HG02678 (cell line): ENCODE measurements around the gene RBFA.
"Not testable (repeated sequence)": the region's sequence is repeated elsewhere in the genome, so short reads cannot be mapped to it uniquely, and the experiment has no call there.

Experiments used
- ATAC-seq: cut with Tn5 transposase; IDR thresholded peaks from one replicate; pipeline ENCODE4 v1.9.1; 2021; ENCODE audit warnings: mild to moderate bottlenecking, moderate library complexity; ENCODE audit not compliant: unreplicated experiment

Gene RBFA

DNA sequence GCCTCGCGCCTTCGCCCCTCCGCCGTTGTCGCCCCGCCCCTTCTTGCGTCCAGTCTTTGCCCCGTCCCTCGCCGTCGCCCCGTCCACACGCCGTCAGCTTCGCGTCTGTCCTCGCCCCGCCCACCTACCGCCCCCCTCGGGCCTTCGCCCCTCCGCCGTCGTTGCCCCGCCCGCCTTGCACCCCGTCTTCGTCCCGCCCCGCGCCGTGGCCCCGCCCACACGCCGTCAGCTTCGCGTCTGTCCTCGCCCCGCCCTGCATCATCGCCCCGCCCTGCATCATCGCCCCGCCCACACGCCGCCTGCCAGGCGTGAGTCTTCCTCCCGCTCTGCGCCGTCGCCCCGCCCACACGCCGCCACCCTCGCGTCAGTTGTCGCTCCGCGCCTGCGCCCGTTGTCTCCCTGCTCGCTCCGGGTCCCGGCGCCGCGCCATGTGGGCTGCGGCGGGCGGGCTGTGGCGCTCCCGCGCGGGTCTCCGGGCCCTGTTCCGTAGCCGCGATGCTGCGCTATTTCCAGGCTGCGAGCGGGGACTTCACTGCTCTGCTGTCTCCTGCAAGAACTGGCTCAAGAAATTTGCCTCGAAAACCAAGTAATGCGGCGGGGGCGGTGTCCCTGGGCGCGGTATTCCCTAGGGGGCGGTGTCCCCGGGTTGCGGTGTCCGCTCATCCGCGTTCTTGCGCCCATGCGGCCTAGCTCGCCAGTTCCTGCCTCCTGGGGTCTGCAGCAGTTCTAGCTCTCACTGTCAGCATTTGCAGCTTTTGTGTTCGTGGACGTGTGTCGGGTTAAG lies at the start of gene RBFA:
Gene RBFA, plus strand, starts transcription at position 367 of the 784 bp plus-strand sequence. Its CDS starts 62 bp downstream, at position 429.
- peak; percentile 69 for ATAC-seq

DNA sequence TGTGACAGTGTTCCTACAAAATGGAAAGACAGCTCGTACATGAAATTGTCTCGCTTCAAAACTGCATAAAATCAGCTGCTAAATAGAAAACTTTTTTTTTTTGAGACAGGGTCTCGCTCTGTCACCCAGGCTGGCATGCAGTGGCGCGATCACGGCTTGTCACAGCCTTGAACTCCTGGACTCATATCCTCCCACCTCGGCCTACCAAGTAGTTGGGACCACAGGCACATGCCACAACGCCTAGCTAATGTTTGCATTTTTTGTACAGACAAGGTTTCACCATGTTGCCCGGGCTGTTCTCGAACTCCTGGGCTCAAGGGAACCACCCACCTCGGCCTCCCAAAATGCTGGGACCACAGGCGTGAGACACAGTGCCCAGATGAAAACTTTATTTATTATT lies 49.1 kb upstream of the RBFA start:
- ATAC-seq, result no peak

GRCh38 chr18:79986726-79987125 lies 47.5 kb upstream of the RBFA start:
- no peak for ATAC-seq

DNA sequence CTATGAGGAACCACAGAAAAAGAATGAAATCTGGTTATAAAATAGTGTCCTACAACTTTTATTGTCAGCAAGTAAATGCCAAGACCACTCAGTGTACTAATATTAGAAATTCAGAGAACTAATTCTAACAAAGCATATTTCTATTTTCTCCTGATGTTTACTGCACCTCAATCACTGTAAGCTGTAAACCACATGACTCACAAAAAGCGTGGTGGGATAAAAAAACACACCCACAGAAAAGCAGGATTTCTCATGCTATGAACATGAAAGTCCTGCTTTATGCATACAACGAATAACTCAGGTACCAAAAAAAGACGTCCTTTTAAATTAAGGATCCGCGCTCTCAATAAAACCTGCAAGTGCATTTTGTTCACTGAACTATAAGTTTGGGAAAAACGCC lies 46.7 kb upstream of the RBFA start:
- ATAC-seq, result no peak

- ATAC-seq, result peak; percentile 54
Observed at GRCh38 chr18:79988071-79988450, 46.2 kb upstream of the RBFA start.

DNA sequence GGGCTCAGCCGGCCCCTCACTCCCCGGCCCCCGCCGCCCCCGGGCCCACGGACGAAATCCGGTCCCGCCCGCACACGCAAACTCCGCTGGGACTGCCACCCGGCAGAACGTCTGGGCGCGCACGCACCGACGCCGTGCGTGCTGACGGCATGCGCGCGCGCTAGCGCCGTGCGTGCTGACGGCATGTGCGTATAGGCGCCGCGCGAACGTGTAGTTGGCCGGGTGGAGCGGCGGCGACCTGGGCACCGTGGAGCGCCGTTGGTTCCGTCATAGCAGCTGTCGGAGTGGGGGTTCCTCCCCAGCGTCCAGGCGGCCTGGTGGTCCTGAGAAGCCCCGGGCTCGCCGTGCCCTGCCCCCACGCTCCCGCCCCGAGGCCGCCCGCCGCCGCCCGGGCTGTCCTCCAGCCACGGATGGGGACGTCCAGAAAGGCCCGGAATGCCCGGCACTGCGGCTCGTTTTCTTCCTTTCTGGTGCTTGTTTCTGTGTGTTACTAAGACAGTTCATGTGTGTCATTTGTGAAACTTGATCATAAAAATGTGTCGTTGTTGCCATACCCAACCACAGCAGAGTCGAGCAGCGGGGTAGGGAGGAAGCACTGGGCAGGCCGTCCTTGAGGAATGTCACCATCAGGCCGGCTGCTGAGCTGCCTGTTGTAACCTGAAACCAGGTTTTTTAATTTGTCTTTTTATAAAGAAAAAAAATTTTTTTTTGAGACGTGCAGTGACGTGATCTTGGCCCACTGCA lies 45.6 kb upstream of the RBFA start, which contains the start of gene TXNL4A:
Gene TXNL4A, minus strand, starts transcription at position 113 of the 744 bp plus-strand sequence. CDS start 171 bp downstream, outside the sequence.
- peak; percentile 97 for ATAC-seq

DNA sequence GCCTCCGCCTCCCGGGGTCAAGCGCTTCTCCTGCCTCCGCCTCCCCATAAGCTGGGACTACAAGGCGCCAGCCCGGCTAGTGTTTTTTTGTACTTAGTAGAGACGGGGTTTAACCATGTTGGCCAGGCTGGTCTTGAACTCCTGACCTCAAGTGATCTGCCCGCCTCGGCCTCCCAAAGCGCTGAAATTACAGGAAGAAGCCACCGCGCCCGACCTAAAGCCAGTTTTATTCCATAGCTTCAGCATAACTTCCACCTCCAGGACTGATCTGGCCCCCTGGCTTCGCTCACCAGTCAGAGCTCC lies 45.1 kb upstream of the RBFA start:
- no peak for ATAC-seq

- ATAC-seq, result no peak
Observed at GRCh38 chr18:79991494-79991893, 42.7 kb upstream of the RBFA start.

- not testable (repeated sequence) for ATAC-seq
Observed at GRCh38 chr18:79999701-80000100, 34.5 kb upstream of the RBFA start.

DNA sequence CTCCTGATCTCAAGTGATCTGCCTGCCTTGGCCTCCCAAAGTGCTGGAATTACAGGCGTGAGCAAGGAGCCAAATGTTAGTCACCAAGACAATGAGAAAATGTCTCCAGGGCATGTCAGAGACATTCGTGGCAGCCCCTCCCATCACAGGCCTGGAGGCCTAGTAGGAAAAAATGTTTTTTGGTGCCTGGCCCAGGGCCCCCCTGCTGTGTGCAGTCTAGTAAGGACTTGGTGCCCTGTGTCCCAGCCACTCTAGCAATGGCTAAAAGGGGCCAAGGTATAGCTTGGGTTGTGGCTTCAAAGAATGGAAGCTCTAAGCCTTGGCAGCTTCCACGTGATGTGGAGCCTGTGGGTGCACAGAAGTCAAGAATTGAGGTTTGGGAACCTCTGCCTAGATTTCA lies 33.4 kb upstream of the RBFA start:
- ATAC-seq, result no peak

GRCh38 chr18:80002468-80002867 lies 31.8 kb upstream of the RBFA start:
- ATAC-seq, result no peak

- ATAC-seq, result no peak
Observed at GRCh38 chr18:80004600-80005342, 29.5 kb upstream of the RBFA start.

- ATAC-seq, result no peak
Observed at GRCh38 chr18:80006724-80007123, 27.5 kb upstream of the RBFA start.

GRCh38 chr18:80009661-80010550 lies 24.3 kb upstream of the RBFA start:
- no peak for ATAC-seq

- no peak for ATAC-seq
Observed at GRCh38 chr18:80010551-80010906, 23.7 kb upstream of the RBFA start.

DNA sequence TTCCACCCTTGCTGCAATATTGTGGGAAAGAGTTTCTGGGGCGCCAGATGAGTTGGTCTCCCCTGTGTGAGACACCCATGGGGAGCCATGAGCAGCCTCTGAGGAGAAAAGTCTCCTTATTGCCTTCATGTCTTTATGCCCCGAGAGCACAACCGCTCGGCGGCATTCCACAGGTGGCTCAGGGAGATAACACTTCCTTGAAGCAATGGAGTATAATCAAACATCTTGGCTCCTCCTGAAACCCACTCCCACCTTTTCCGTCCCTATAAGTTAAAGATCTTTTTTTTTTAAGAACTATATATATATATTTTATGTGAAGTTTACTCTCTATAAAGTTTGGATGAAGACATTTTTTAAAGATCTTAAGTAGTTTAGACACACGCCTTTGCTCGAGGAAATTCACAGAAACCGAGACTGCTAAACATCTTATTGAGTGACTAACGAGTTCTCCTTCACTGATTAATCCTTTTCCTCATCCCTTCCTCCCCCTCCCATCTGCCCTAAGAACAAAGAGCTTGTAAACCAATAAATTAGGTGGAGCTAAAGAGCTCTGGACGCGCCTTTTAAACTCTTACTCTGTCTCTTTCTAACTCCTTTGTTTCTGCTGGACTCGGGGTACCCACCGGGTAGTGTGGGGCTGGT lies 22.6 kb upstream of the RBFA start:
- not testable (repeated sequence) for ATAC-seq

DNA sequence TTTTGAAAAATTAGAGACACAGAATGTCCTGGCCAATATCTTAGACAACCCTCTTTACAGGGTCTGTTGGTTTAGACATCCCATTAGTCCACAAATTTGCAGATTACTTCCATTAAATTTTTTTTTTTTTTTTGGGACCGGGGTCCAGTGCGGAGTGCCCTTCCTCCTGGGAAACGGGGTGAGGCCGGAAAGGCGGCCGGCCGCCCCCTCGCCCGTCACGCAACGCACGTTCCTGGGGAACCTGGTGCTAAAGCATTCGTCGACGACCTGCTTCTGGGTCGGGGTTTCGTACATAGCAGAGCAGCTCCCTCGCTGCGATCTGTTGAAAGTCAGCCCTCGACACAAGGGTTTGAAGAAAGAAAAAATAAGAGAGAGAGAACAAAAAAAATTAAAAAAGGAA lies 21.5 kb upstream of the RBFA start:
- ATAC-seq, result no peak

GRCh38 chr18:80022613-80023012 lies 11.6 kb upstream of the RBFA start:
- ATAC-seq, result no peak

- ATAC-seq, result no peak
Observed at GRCh38 chr18:80023173-80023572, 11.1 kb upstream of the RBFA start.

DNA sequence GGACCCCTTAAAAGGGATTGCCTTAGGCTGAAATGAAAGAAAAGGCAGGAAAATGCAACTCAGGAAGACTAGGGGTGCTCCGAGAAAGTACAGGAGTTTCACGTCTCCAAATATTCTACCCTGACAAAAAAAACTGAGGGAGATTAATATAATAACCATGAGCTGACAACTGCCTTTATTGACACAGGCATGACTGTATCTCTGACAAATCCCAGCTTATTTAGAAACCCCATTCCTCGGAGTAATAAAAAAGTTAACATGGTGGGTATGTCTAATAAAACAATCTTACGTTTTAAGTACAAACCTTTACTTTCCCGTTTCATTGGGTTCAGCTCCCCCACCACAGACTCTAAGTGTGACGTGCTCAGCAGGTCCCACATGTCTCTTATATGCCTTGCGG lies 7.9 kb upstream of the RBFA start:
- ATAC-seq, result no peak
